HG03439 (cell line): ENCODE results near the gene UBL4B.

ENCODE experiments used
- ATAC-seq: cut with Tn5 transposase; IDR thresholded peaks from one replicate; pipeline ENCODE4 v1.9.1; 2021; ENCODE audit warnings: mild to moderate bottlenecking, moderate library complexity; ENCODE audit not compliant: unreplicated experiment

Gene UBL4B

GRCh38 chr1:110084227-110085078, 27.8 kb upstream of the UBL4B start:
- no peak for ATAC-seq

- no peak for ATAC-seq
Measured at GRCh38 chr1:110085671-110086070, 26.6 kb upstream of the UBL4B start.

GRCh38 chr1:110086961-110087360, 25.3 kb upstream of the UBL4B start:
- no peak for ATAC-seq

GRCh38 chr1:110087812-110088738, 24.2 kb upstream of the UBL4B start:
- ATAC-seq = no peak

GRCh38 chr1:110088739-110089316, 23.4 kb upstream of the UBL4B start:
- ATAC-seq = no peak

GRCh38 chr1:110089561-110090275, 22.5 kb upstream of the UBL4B start:
- ATAC-seq = no peak

GRCh38 chr1:110091381-110091780, 20.9 kb upstream of the UBL4B start:
- ATAC-seq = no peak

GRCh38 chr1:110091791-110092190, 20.5 kb upstream of the UBL4B start:
- no peak for ATAC-seq

GRCh38 chr1:110092991-110093390, 19.3 kb upstream of the UBL4B start:
- no peak for ATAC-seq

- no peak for ATAC-seq
Measured at GRCh38 chr1:110094931-110095654, 17.1 kb upstream of the UBL4B start.

GRCh38 chr1:110097507-110098221, 14.6 kb upstream of the UBL4B start:
- ATAC-seq = no peak

GRCh38 chr1:110098222-110099026, 13.8 kb upstream of the UBL4B start:
- no peak for ATAC-seq

GRCh38 chr1:110100335-110100734, 11.9 kb upstream of the UBL4B start:
- ATAC-seq = no peak

- no peak for ATAC-seq
Measured at GRCh38 chr1:110102081-110102480, 10.2 kb upstream of the UBL4B start.

- ATAC-seq = no peak
Measured at GRCh38 chr1:110106013-110106941, 6.0 kb upstream of the UBL4B start.

GRCh38 chr1:110107867-110108469, 4.3 kb upstream of the UBL4B start:
- ATAC-seq = no peak

- ATAC-seq = no peak
Measured at GRCh38 chr1:110111081-110111480, 1.2 kb upstream of the UBL4B start.
